Stimulated activated CD4-positive, alpha-beta T cell treated with anti-CD3 and anti-CD28 coated beads, Interleukin-1b, Interleukin-23, amount 100 ng/mL, for 48 hours (primary cell): ENCODE data around the gene MRPL58.
"Not testable (repeated sequence)": the region's sequence is repeated elsewhere in the genome, so short reads cannot be mapped to it uniquely, and the experiment has no call there.

ENCODE experiments used
- DNase-seq: peaks from one replicate; pipeline ENCODE4 v3.0.0-alpha.2; 2020

MRPL58 gene

GRCh38 chr17:75012346-75013091 lies at the start of gene MRPL58:
Gene MRPL58, plus strand, starts transcription at chr17:75012670. Its CDS starts 17 bp downstream, at chr17:75012687.
- DNase-seq = peak; percentile 86

DNA sequence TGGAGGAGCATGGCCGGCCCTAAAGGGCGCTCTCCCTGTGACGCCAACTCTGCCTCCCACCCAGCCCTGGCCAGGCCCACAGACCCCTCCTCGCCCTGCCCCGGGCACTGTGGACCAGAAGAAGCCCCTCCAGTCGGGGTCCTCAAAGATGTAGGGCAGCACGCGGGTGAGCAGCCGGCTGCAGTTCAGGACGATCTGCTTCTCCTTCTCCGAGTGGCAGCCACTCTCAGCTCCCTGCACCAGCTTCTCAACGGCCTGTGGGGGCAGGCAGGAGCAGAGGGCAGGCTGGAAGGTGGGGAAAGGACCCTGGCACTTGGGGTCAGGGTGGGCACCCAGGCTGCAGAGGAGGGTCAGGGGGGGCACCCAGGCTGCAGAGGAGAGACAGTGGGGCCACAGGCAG lies 48.8 kb upstream of the MRPL58 start:
- no peak for DNase-seq

DNA sequence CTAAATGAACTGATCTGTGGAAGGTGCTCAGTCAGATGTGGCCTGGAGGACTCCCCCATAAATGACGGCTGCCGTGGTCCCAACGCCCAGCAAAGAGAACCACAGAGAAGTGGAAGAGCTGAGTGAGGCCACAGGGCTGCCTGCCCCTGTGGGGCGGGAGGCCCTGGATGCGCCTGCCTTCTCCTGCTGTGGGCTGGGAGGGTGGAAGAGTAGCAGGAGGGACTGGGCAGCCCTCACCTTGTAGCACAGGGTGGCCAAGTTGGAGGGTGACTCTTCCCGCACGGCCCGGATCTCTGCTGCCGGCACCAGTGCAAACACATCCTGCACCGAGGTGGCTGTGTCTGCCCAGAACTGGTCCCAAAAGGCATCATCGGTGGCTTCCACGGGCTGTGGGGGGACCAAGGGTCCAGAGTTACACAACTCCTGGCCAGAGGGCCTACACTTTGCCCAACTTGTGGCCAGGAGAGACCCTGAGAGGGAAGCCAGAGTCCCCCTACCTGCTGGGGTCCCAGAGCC lies 48.2 kb upstream of the MRPL58 start:
- DNase-seq = no peak

DNA sequence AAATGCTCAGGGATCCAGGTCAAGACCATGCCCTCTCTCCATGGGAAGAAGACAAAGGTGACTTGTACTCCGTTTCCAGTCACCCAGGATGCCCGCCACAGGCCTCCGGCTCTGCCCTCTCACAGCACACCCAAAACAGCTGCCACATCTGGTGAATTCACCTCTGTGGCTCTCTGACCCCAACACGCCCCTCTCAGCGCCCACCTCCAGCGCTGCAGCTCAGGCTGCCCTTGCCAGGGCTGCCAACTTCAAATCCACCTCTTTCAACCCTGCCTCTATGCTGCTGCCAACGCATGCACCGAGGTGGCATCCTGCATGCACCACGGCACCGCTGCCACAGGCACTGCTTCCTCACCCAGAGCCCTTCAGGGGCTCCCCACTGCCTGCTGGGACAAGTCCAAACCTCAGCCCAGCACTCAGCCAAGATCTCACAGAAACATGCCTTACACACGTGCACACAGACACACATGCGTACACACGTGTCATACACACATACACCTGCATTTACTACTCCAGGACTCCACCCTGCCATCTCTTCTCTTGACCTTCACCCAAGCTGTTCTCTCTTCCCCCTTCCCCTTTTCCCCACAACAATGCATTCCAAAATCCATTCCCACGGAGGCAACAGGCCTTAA lies 47.4 kb upstream of the MRPL58 start:
- no peak for DNase-seq

- DNase-seq = no peak
Measured at GRCh38 chr17:74968361-74968780, 44.1 kb upstream of the MRPL58 start.

DNA sequence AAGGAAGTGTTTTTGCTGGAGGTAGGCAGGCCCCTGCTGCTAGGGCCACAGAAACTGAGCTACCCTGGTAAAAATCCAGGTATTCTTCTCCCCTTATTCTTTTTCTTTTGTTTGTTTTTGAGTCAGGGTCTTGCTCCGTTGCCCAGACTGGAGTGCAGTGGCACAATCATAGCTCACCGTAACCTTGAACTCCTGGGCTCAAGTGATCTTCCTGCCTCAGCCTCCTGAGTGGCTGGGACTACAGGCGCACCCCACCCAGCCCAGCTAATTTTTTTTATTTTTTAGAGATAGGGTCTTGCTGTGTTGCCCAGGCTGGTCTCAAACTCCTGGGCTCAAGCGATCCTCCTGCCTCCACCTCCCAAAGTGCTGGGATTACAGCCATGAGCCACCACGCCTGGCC lies 43.0 kb upstream of the MRPL58 start:
- DNase-seq = not testable (repeated sequence)

- no peak for DNase-seq
Measured at GRCh38 chr17:74970395-74970794, 42.1 kb upstream of the MRPL58 start.

- DNase-seq = no peak
Measured at GRCh38 chr17:74971069-74971841, 41.2 kb upstream of the MRPL58 start.

DNA sequence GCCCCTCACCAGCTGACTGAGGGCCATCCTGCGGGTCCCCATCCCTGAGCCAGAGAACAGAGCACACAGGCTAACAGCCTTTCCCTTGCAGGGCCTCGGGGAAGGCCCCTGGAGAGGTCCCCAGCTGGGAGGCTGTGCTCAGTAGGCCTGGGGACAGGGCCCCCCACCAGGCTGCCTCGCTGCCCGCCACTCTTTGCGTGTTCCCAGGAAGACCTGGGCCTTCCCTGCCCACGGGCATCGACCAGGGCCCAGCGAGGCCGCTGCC lies 40.7 kb upstream of the MRPL58 start:
- DNase-seq = no peak

- peak; percentile 73 for DNase-seq
Measured at GRCh38 chr17:74972107-74972972, 40.1 kb upstream of the MRPL58 start, which contains the start of gene HID1. Gene HID1, minus strand, starts transcription at chr17:74972759. Its CDS starts 103 bp downstream, at chr17:74972656.

DNA sequence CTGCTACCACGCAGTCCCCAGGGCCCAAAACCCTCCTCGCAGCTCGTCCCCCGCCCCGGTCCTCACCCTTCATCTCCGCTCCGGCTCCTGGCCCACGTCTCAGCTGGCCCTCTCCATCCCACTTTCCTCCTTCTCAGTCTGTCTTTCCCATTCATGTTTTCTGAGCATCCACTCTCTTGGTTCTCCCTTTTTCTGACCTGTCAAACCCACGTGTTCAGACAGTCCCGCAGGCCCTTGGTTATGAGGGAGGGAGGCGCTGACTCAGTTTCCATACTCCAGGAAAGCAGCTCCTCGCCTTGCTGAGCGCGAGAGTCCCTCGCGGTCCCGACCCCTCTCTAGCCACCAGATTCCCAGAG lies 39.5 kb upstream of the MRPL58 start:
- DNase-seq = no peak

- no peak for DNase-seq
Measured at GRCh38 chr17:74975943-74976342, 36.5 kb upstream of the MRPL58 start.

GRCh38 chr17:74977802-74978201 lies 34.7 kb upstream of the MRPL58 start:
- DNase-seq = no peak

DNA sequence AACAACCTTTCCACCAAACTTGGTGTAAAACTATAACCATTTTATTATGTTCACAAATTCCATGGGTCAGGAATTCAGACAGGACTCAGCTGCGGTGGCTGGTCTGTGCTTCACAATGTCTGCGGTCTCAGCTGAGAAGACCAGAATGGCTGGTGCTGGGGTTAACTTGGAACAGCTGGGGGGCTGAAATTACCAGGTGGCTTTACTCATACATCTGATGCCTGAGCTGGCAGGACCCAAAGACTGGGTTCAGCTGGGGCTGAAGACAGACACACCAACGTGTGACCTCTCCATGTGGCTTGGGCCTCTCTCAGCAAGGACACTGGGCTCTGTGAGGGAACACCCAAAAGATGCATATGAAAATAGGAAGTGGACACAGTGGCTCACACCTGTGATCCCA lies 34.2 kb upstream of the MRPL58 start:
- no peak for DNase-seq

DNA sequence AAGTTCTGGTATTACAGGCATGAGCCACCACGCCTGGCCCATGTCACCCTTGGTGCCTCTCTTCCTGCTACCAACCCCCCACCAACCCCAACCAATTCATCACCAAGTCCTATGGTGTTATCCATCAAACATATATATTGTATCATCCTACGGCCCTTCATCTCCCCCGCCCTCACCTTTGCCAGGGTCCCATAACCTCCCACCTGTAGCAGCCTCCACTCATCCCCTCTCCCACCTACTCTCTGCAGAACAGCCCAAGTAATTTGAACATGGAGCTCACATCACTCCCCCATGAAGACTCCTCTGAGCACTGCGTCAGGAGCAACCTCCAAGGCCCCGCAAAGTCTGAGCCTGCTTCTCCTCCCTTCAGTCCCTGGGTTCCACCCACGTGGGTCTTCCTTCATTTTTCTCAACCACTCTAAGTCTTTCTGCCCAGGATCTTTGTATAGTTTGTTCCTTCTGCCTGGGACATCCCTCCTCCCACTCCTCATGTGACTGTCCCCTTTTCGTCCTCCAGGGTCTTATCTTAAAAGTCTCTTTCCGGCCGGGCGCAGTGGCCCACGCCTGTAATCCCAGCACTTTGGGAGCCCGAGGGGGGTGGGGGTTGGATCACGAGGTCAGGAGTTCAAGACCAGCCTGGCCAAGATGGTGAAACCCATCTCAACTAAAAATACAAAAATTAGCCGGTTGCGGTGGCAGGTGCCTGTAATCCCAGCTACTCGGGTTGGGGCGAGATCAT lies 32.9 kb upstream of the MRPL58 start:
- DNase-seq = no peak

DNA sequence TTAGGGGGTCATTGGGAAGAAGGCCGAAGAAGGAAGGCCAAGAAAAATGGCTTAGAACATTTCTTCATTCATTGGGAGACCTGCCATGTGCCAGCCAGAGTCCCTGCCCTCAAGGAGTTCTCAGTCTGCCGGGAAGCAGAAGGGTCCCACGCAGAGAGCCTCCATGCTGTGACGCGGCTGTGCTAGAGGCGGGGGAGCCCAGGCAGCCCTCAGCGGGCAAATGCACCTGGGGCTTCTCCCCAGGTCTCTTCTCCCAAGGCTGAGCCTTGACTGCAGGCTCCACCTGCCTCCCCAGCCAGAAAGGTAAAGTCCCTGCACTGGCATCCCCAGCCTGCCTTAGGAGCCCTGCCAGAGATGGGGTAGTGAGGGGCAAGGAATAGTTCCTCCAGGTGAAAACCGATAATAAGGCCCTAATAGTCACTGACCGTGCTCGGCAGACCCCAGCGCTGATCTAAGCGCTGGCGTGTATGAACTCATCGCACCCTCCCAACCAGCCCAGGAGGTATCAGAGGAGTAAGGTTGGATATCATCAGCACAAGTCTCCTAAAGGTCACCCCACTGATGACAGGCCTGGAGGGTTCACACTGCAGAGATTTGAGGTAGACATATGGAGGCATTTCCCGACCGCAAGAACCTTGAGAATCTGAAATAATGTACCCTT lies 31.0 kb upstream of the MRPL58 start:
- DNase-seq = no peak

DNA sequence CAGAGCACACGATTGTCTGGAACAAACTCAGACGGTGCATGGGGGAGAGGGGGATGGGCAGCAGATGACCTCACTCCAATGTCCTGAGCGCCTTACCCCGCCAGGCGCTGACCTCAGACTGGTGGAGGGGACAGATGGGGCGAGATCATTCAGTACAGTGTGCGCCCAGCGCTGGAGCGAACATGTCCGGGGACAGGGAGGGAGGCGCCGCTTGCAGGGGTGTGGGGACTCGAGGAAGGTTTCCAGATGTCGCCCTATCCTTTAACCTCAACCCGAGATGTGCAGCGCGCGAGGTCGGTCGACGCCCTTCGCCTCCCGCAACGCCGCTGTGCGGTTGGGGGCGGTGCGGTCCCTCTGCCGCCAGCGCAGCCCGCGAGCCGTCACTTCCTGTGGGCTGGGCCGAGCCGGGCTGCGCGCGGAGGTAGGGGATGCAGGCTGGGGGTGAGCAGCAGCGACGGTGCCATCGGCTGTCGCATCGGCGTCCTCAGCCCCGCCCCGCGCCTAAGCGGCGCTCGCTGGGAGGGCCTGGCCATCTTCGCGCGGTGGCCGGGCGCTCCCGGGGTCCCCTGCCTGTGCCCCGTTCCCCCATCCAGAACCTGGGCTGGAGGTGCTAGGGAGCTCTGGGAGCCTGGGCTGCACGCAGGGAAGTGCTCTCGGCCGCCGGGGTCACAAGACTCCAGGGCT lies 30.3 kb upstream of the MRPL58 start:
- DNase-seq = peak; percentile 75

- DNase-seq = not testable (repeated sequence)
Measured at GRCh38 chr17:74982663-74983313, 29.7 kb upstream of the MRPL58 start.

- DNase-seq = no peak
Measured at GRCh38 chr17:74986206-74986576, 26.3 kb upstream of the MRPL58 start.

DNA sequence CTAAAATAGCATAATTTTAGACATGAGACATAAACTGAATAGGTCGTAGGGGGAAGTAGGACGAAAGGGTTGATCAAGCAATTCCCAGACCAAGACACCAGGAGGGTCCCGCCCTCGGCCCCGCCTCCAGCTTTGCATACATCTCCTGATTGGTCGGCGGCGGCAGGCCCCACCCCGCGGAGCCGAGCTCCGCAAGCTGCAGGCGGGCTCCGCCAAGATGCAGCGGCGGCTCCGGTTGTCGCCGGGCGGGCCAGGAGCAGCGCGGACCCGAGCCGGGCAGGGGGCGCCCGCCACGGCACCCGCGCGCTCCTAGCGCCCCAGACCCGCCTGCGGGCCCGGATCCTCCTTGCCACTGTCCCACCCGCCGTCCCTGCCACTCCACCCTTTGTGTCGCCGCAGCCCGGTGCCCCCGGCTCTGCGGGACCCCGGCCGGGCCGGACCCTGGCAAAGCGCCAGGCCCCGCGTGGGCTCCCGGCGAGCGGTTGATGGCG lies 25.0 kb upstream of the MRPL58 start, which contains the start of gene CDR2L:
Gene CDR2L, plus strand, starts transcription at position 215 of the 491 bp plus-strand sequence. CDS start 412 bp downstream, outside the sequence.
- DNase-seq = peak; percentile 88
